SU-DHL-6 (cell line): Measurements from ENCODE around the gene DENND2A.

Experiments used
- H2AFZ ChIP-seq: fragments of 200-600 bp; sonication (generic); 2 replicates; pipeline ENCODE4 v1.6.1; 2014; ENCODE audit warnings: low read depth, mild to moderate bottlenecking, moderate library complexity, mixed read lengths, antibody characterized with exemption, low read length; ENCODE audit not compliant: severe bottlenecking
- H3F3A ChIP-seq: fragments of 200-600 bp; shearing (Covaris generic); 2 replicates; pipeline ENCODE4 v1.6.0; 2016; ENCODE audit warnings: antibody characterized with exemption, mild to moderate bottlenecking; ENCODE audit not compliant: insufficient read depth
- H3K27ac ChIP-seq: fragments of 200-600 bp; sonication (generic); 2 replicates; pipeline ENCODE4 v1.5.1; 2016; ENCODE audit warnings: low read depth, mild to moderate bottlenecking, low read length, moderate library complexity, mixed read lengths
- H3K27me3 ChIP-seq: fragments of 200-600 bp; sonication (generic), shearing (Covaris generic); 2 replicates; pipeline ENCODE4 v1.6.0; 2014; ENCODE audit warnings: mild to moderate bottlenecking, low read length
- H3K36me3 ChIP-seq: fragments of 200-600 bp; sonication (generic); 2 replicates; pipeline ENCODE4 v1.6.1; 2014; ENCODE audit warnings: mild to moderate bottlenecking, low read length, mixed read lengths
- H3K4me2 ChIP-seq: fragments of 300-600, 200-600 bp; shearing (Covaris generic), sonication (generic); 2 replicates; pipeline ENCODE4 v1.6.0; 2014; ENCODE audit warnings: low read length, low read depth, mild to moderate bottlenecking; ENCODE audit not compliant: poor library complexity, severe bottlenecking
- H3K4me3 ChIP-seq: fragments of 200-600 bp; sonication (generic); 2 replicates; pipeline ENCODE4 v1.5.1; 2014; ENCODE audit warnings: antibody characterized with exemption, low read length, mild to moderate bottlenecking, mixed read lengths; ENCODE audit not compliant: insufficient read depth, poor library complexity, severe bottlenecking
- H3K79me2 ChIP-seq: fragments of 200-600 bp; sonication (generic); 2 replicates; pipeline ENCODE4 v1.6.1; 2014; ENCODE audit warnings: mild to moderate bottlenecking, low read length, moderate library complexity; ENCODE audit not compliant: insufficient read depth
- H3K9ac ChIP-seq: fragments of 200-600 bp; sonication (generic); 2 replicates; pipeline ENCODE4 v1.7.0; 2014; ENCODE audit warnings: mild to moderate bottlenecking, low read length
- H3K9me2 ChIP-seq: fragments of 200-600 bp; sonication (generic); replicated peaks from 2 replicates; pipeline ENCODE4 v1.6.1; 2014; ENCODE audit warnings: low read length; ENCODE audit not compliant: insufficient read depth
- H3K9me3 ChIP-seq: fragments of 200-600 bp; sonication (generic); 2 replicates; pipeline ENCODE4 v1.6.1; 2014; ENCODE audit warnings: low read length, mixed read lengths; ENCODE audit not compliant: insufficient read depth
- H4K20me1 ChIP-seq: fragments of 200-600 bp; sonication (generic); 2 replicates; pipeline ENCODE4 v1.6.1; 2014; ENCODE audit warnings: low read depth, mild to moderate bottlenecking, antibody characterized with exemption, low read length, moderate library complexity, mixed read lengths
- CTCF ChIP-seq: fragments of 200-600 bp; sonication (generic); IDR thresholded peaks from one replicate; pipeline ENCODE4 v1.5.1; 2017; ENCODE audit warnings: antibody characterized with exemption, mild to moderate bottlenecking, low read length, moderate library complexity; ENCODE audit not compliant: insufficient read depth, poor library complexity, severe bottlenecking
- EZH2phosphoT487 ChIP-seq: fragments of 200-600 bp; sonication (generic), shearing (Covaris generic); conservative IDR thresholded peaks from 2 replicates; pipeline ENCODE4 v1.6.1; 2018; ENCODE audit warnings: mild to moderate bottlenecking, antibody characterized with exemption, low read length, moderate library complexity, mixed read lengths

The DENND2A gene

GRCh38 chr7:140494867-140495266 lies 145.7 kb downstream of the DENND2A start:
- no peaks in the 10 kb centered on the region for H3F3A ChIP-seq
- no peaks in the 10 kb centered on the region for H4K20me1 ChIP-seq
- no peaks in the 10 kb centered on the region for H3K9me3 ChIP-seq
- H3K9ac ChIP-seq = no peak overlapping the region
- no peaks in the 10 kb centered on the region for H3K36me3 ChIP-seq
- H3K27me3 ChIP-seq = no peaks in the 10 kb centered on the region
- H3K9me2 ChIP-seq = no peaks in the 10 kb centered on the region
- H3K79me2 ChIP-seq = no peaks in the 10 kb centered on the region
- H3K27ac ChIP-seq = no peak overlapping the region
- no peak overlapping the region for H3K4me2 ChIP-seq
- H2AFZ ChIP-seq = no peak overlapping the region
- H3K4me3 ChIP-seq = no peak overlapping the region
- no peak for TF ChIP-seq EZH2phosphoT487
- TF ChIP-seq CTCF = no peak

GRCh38 chr7:140489026-140489359 lies 151.6 kb downstream of the DENND2A start:
- H2AFZ ChIP-seq = no peak overlapping the region

GRCh38 chr7:140485500-140486265 lies 154.9 kb downstream of the DENND2A start:
- H3K4me3 ChIP-seq = no peak overlapping the region

More at GRCh38 chr7:140489026-140489359, 151.6 kb downstream of the DENND2A start:
- no peaks in the 10 kb centered on the region for H3K79me2 ChIP-seq
- no peak overlapping the region for H3K4me2 ChIP-seq
- H3K36me3 ChIP-seq = no peaks in the 10 kb centered on the region
- H3K9me2 ChIP-seq = no peaks in the 10 kb centered on the region
- no peak overlapping the region for H3K9ac ChIP-seq
- no peaks in the 10 kb centered on the region for H3K9me3 ChIP-seq
- H3F3A ChIP-seq = no peaks in the 10 kb centered on the region
- H3K27ac ChIP-seq = no peak overlapping the region
- H3K4me3 ChIP-seq = no peak overlapping the region
- no peak for TF ChIP-seq EZH2phosphoT487
- TF ChIP-seq CTCF = no peak
- H3K27me3 ChIP-seq = no peaks in the 10 kb centered on the region
- H4K20me1 ChIP-seq = no peaks in the 10 kb centered on the region

More at GRCh38 chr7:140485500-140486265, 154.9 kb downstream of the DENND2A start:
- no peaks in the 10 kb centered on the region for H4K20me1 ChIP-seq
- no peaks in the 10 kb centered on the region for H3K9me3 ChIP-seq
- H3K9ac ChIP-seq = no peak overlapping the region
- no peak overlapping the region for H3K4me2 ChIP-seq
- H2AFZ ChIP-seq = no peak overlapping the region
- no peaks in the 10 kb centered on the region for H3K79me2 ChIP-seq
- no peaks in the 10 kb centered on the region for H3K27me3 ChIP-seq
- no peak overlapping the region for H3K27ac ChIP-seq
- TF ChIP-seq CTCF (no peak), EZH2phosphoT487 (no peak)
- no peaks in the 10 kb centered on the region for H3K36me3 ChIP-seq
- no peaks in the 10 kb centered on the region for H3F3A ChIP-seq
- H3K9me2 ChIP-seq = no peaks in the 10 kb centered on the region
